NCI-H2171 treated with DMSO at 0.1 percent for 48 hours (cell line): Measurements from ENCODE around the gene OSGIN1.

ENCODE experiments used
- DNase-seq: peaks from one replicate; lab custom pipeline; 2025; lab: John Stamatoyannopoulos, UW

The OSGIN1 gene

GRCh38 chr16:84003038-84003437 is 50.0 kb downstream of the OSGIN1 start:
- no peak for DNase-seq

- no peak for DNase-seq
Measured at GRCh38 chr16:84004442-84004841, 51.4 kb downstream of the OSGIN1 start.

GRCh38 chr16:84005391-84005790 is 52.4 kb downstream of the OSGIN1 start:
- peak; percentile 44 for DNase-seq

- no peak for DNase-seq
Measured at GRCh38 chr16:84007520-84007919, 54.5 kb downstream of the OSGIN1 start.

- DNase-seq = no peak
Measured at GRCh38 chr16:84007965-84008364, 54.9 kb downstream of the OSGIN1 start.

GRCh38 chr16:84009282-84009681 is 56.2 kb downstream of the OSGIN1 start:
- DNase-seq = no peak

GRCh38 chr16:84013787-84014569 is 60.9 kb downstream of the OSGIN1 start:
- peak; percentile 85 for DNase-seq

GRCh38 chr16:84014570-84015327 is 61.7 kb downstream of the OSGIN1 start:
- no peak for DNase-seq

- DNase-seq = no peak
Measured at GRCh38 chr16:84015399-84015798, 62.4 kb downstream of the OSGIN1 start.
